Caco-2 (cell line): ENCODE results near the gene IRX4. TPM values are rescaled to one million over a fixed set of nuclear protein-coding genes. Genes with fewer than 3 reads are reported as not detected.

Experiments used
- BruUV-seq: library from RNA; stranded (reverse); fragments of 400-500 nt; replicated peaks from 2 replicates; lab custom pipeline; 2021; lab: Mats Ljungman, UMichigan
- CTCF ChIA-PET: fragments of 300-600 bp; sonication (Branson Sonifier 250); formaldehyde crosslinking; loops from one replicate; lab custom pipeline; 2022; ENCODE audit warnings: antibody characterized with exemption; lab: Charles Lee
- POLR2A ChIA-PET: fragments of 300-600 bp; sonication (Branson Sonifier 250); formaldehyde crosslinking; loops from one replicate; lab custom pipeline; 2022; ENCODE audit warnings: antibody characterized with exemption; lab: Charles Lee
- DNase-seq, 2 experiments: peaks; one replicate each; pipeline versions ENCODE4 v3.0.0 to v3.0.0-alpha.2; 2020 to 2022
- H3K27me3 ChIP-seq: replicated peaks from 2 replicates; pipeline ENCODE4 v1.6.0; 2011; ENCODE audit warnings: low read length; ENCODE audit not compliant: control insufficient read depth, insufficient read depth
- H3K36me3 ChIP-seq: 2 replicates; pipeline ENCODE4 v1.5.1; 2011; ENCODE audit warnings: low read length; ENCODE audit not compliant: control insufficient read depth, insufficient read depth
- H3K4me1 ChIP-seq: fragments of 250-450 bp; sonication (Bioruptor Pico); 2 replicates; pipeline ENCODE4 v1.5.1; 2020; ENCODE audit warnings: mild to moderate bottlenecking
- H3K4me3 ChIP-seq: 2 replicates; pipeline ENCODE4 v1.5.1; 2011; ENCODE audit warnings: low read depth, mild to moderate bottlenecking, control low read depth, low read length
- H3K9me3 ChIP-seq: fragments of 250-450 bp; sonication (Bioruptor Pico); 2 replicates; pipeline ENCODE4 v1.5.1; 2020; ENCODE audit warnings: mild to moderate bottlenecking, moderate library complexity
- H3K27ac Mint-ChIP-seq: one replicate; pipeline ENCODE4 v1.8.0; 2022; ENCODE audit warnings: mixed read lengths; ENCODE audit not compliant: unreplicated experiment
- H3K27me3 Mint-ChIP-seq: one replicate; pipeline ENCODE4 v1.8.0; 2022; ENCODE audit warnings: mixed read lengths; ENCODE audit not compliant: insufficient read depth, unreplicated experiment
- H3K36me3 Mint-ChIP-seq: one replicate; pipeline ENCODE4 v1.8.0; 2022; ENCODE audit warnings: mild to moderate bottlenecking, mixed read lengths; ENCODE audit not compliant: insufficient read depth, unreplicated experiment
- H3K4me1 Mint-ChIP-seq: one replicate; pipeline ENCODE4 v1.8.0; 2022; ENCODE audit warnings: low read depth, mixed read lengths; ENCODE audit not compliant: unreplicated experiment
- H3K4me3 Mint-ChIP-seq: one replicate; pipeline ENCODE4 v1.8.0; 2022; ENCODE audit warnings: mild to moderate bottlenecking, moderate library complexity, mixed read lengths; ENCODE audit not compliant: unreplicated experiment
- H3K9me3 Mint-ChIP-seq: one replicate; pipeline ENCODE4 v1.8.0; 2022; ENCODE audit warnings: mixed read lengths; ENCODE audit not compliant: unreplicated experiment
- CTCF ChIP-seq, 2 experiments: fragments of 200-600 bp in 1 of 2; IDR thresholded peaks; 1 replicate in 1 of 2; 2 replicates in 1 of 2; pipeline versions ENCODE4 v1.5.1 to v1.8.0; 2011 to 2022; ENCODE audit warnings: antibody characterized with exemption in 1 of 2, control low read depth in 1 of 2, inconsistent platforms in 1 of 2, low read depth in 1 of 2, low read length in 1 of 2, mild to moderate bottlenecking in 1 of 2, moderate library complexity in 1 of 2; ENCODE audit not compliant: insufficient read depth in 1 of 2, severe bottlenecking in 1 of 2, unreplicated experiment in 1 of 2
- intact Hi-C: fragments of 100-400 bp; cut with micrococcal nuclease; formaldehyde crosslinking; loops from one replicate; pipeline ENCODE4 v1.10.0; 2022; ENCODE audit not compliant: unreplicated experiment
- total RNA-seq: library from RNA; stranded (reverse); gene quantifications from 2 replicates; pipeline ENCODE4 v1.2.3, GENCODE V29; 2022

IRX4 gene
- total RNA-seq, 1 experiment from 2014 or later, result not detected

- no peaks in the 10 kb centered on the region for H3K36me3 ChIP-seq
- no peak overlapping the region for H3K4me3 ChIP-seq
- H3K4me1 Mint-ChIP-seq, result no peaks in the 10 kb centered on the region
- no peak for TF ChIP-seq CTCF (IDR thresholded peaks at IDR 0.05; ENCODE audit: insufficient read depth in 1 of 2, low read depth in 1 of 2, low read length in 1 of 2, severe bottlenecking in 1 of 2, unreplicated experiment in 1 of 2)
- peaks cover 7% of the 10 kb centered on the region; the same call in 1 of the 2 replicates for H3K9me3 ChIP-seq
- H3K27me3 ChIP-seq, result no peaks in the 10 kb centered on the region
- no peak overlapping the region for H3K27ac Mint-ChIP-seq
- H3K4me3 Mint-ChIP-seq, result no peak overlapping the region
- intact Hi-C loops, result no loop called here
- no TSS peak for BruUV-seq
- H3K9me3 Mint-ChIP-seq, result no peaks in the 10 kb centered on the region
- no peak for DNase-seq
- peaks cover 8% of the 10 kb centered on the region for H3K27me3 Mint-ChIP-seq
- H3K36me3 Mint-ChIP-seq, result no peaks in the 10 kb centered on the region
- CTCF ChIA-PET, result no interaction called here
- POLR2A ChIA-PET, result no interaction called here
- no peaks in the 10 kb centered on the region for H3K4me1 ChIP-seq
Measured at GRCh38 chr5:1875281-1875842, 7.4 kb downstream of the IRX4 start.

- Histone ChIP-seq H3K27me3 (no peaks in the 10 kb centered on the region), H3K4me1 (no peaks in the 10 kb centered on the region), H3K4me3 (no peak overlapping the region), H3K9me3 (peaks cover 7% of the 10 kb centered on the region; the same call in 1 of the 2 replicates), H3K36me3 (no peaks in the 10 kb centered on the region)
- DNase-seq, result no peak
- no peak overlapping the region for H3K4me3 Mint-ChIP-seq
- ChIA-PET CTCF (no interaction called here), POLR2A (no interaction called here)
- no peak for TF ChIP-seq CTCF (IDR thresholded peaks at IDR 0.05; ENCODE audit: insufficient read depth in 1 of 2, low read depth in 1 of 2, low read length in 1 of 2, severe bottlenecking in 1 of 2, unreplicated experiment in 1 of 2)
- no peaks in the 10 kb centered on the region for H3K4me1 Mint-ChIP-seq
- intact Hi-C loops, result no loop called here
- no peaks in the 10 kb centered on the region for H3K9me3 Mint-ChIP-seq
- no TSS peak for BruUV-seq
- no peak overlapping the region for H3K27ac Mint-ChIP-seq
- H3K36me3 Mint-ChIP-seq, result no peaks in the 10 kb centered on the region
- peaks cover 8% of the 10 kb centered on the region for H3K27me3 Mint-ChIP-seq
Measured at GRCh38 chr5:1874771-1875220, 7.9 kb downstream of the IRX4 start.

- H3K27ac Mint-ChIP-seq, result no peak overlapping the region
- no TSS peak for BruUV-seq
- TF ChIP-seq CTCF (IDR thresholded peaks at IDR 0.05; ENCODE audit: insufficient read depth in 1 of 2, low read depth in 1 of 2, low read length in 1 of 2, severe bottlenecking in 1 of 2, unreplicated experiment in 1 of 2), result no peak
- Histone ChIP-seq H3K4me3 (no peak overlapping the region), H3K27me3 (no peaks in the 10 kb centered on the region), H3K36me3 (no peaks in the 10 kb centered on the region), H3K4me1 (no peaks in the 10 kb centered on the region), H3K9me3 (peaks cover 3% of the 10 kb centered on the region; the same call in 1 of the 2 replicates)
- ChIA-PET CTCF (no interaction called here), POLR2A (no interaction called here)
- H3K4me1 Mint-ChIP-seq, result no peaks in the 10 kb centered on the region
- H3K4me3 Mint-ChIP-seq, result no peak overlapping the region
- no peaks in the 10 kb centered on the region for H3K36me3 Mint-ChIP-seq
- no peaks in the 10 kb centered on the region for H3K9me3 Mint-ChIP-seq
- peaks cover 8% of the 10 kb centered on the region for H3K27me3 Mint-ChIP-seq
- intact Hi-C loops, result no loop called here
- DNase-seq, result no peak
Measured at GRCh38 chr5:1874348-1874747, 8.4 kb downstream of the IRX4 start.
